Body of pancreas (tissue), 4 donors: ENCODE measurements around the gene KRTAP20-1.

ENCODE experiments used
- CTCF ChIP-seq, 7 experiments: fragments of 450-650 bp in 4 of 7; fragments of 200-600 bp in 3 of 7; sonication (generic) in 3 of 7; IDR thresholded peaks; one replicate each; pipeline ENCODE4 v1.5.1; 2016 to 2019; ENCODE audit warnings: antibody characterized with exemption in 7 of 7
- POLR2A ChIP-seq, 3 donors: fragments of 450-650 bp; IDR thresholded peaks; one replicate each; pipeline ENCODE4 v1.6.1; 2016; ENCODE audit warnings: antibody characterized with exemption in 3 of 3, mild to moderate bottlenecking in 2 of 3

DNA sequence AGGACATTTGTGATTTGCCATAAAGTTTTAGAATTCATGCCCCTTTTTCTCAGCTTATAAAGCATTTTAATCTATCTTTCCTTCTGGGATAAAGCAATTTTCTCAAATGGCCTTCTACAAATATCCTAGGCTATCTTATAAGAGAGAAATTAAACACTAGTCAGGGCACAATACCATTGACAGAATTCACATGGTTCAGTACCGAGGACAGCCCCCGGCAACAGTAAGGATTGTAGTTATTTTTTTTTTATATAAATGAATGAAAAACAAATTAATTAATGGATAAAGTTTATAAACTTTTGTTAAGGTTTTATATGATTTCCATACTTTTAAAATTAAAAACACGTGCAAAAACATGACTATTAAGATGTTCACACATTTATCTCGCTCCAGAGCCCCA lies 11.9 kb downstream of the KRTAP20-1 start:
- no peak for TF ChIP-seq CTCF (IDR thresholded peaks at IDR 0.05)
- no peak for TF ChIP-seq POLR2A (IDR thresholded peaks at IDR 0.05)
